Ramos (cell line): ENCODE measurements around the gene TSPAN18.

Source experiments
- in situ Hi-C: fragments of 300-500 bp; cut with MboI; formaldehyde crosslinking; loops from one replicate; pipeline ENCODE4 v1.14.3; 2022; ENCODE audit warnings: low sequenced_read_pairs; ENCODE audit not compliant: unreplicated experiment

Gene TSPAN18

GRCh38 chr11:44755556-44756523, 29.1 kb downstream of the TSPAN18 start:
- in situ Hi-C loops = no loop called here

GRCh38 chr11:44758983-44759382, 32.2 kb downstream of the TSPAN18 start:
- in situ Hi-C loops = no loop called here

GRCh38 chr11:44759743-44760476, 33.1 kb downstream of the TSPAN18 start:
- in situ Hi-C loops = no loop called here

GRCh38 chr11:44760477-44760872, 33.7 kb downstream of the TSPAN18 start:
- in situ Hi-C loops = no loop called here

GRCh38 chr11:44760917-44761550, 34.3 kb downstream of the TSPAN18 start:
- in situ Hi-C loops = no loop called here

- in situ Hi-C loops = no loop called here
These were observed 34.8 kb downstream of the TSPAN18 start for GRCh38 chr11:44761551-44761961.

- in situ Hi-C loops = no loop called here
These were observed 36.5 kb downstream of the TSPAN18 start for GRCh38 chr11:44763121-44763820.

GRCh38 chr11:44764583-44764982, 37.8 kb downstream of the TSPAN18 start:
- in situ Hi-C loops = no loop called here

- in situ Hi-C loops = no loop called here
These were observed 38.3 kb downstream of the TSPAN18 start for GRCh38 chr11:44765026-44765595.

GRCh38 chr11:44765676-44766075, 38.9 kb downstream of the TSPAN18 start:
- in situ Hi-C loops = no loop called here

GRCh38 chr11:44766112-44766971, 39.6 kb downstream of the TSPAN18 start:
- in situ Hi-C loops = no loop called here

GRCh38 chr11:44766972-44767278, 40.2 kb downstream of the TSPAN18 start:
- in situ Hi-C loops = no loop called here

- in situ Hi-C loops = no loop called here
These were observed 40.7 kb downstream of the TSPAN18 start for GRCh38 chr11:44767421-44767820.

- in situ Hi-C loops = no loop called here
These were observed 43.6 kb downstream of the TSPAN18 start for GRCh38 chr11:44770401-44770800.

- in situ Hi-C loops = no loop called here
These were observed 44.5 kb downstream of the TSPAN18 start for GRCh38 chr11:44771252-44771734.

GRCh38 chr11:44771841-44772240, 45.1 kb downstream of the TSPAN18 start:
- in situ Hi-C loops = no loop called here

- in situ Hi-C loops = no loop called here
These were observed 46.7 kb downstream of the TSPAN18 start for GRCh38 chr11:44773351-44773965.

- in situ Hi-C loops = no loop called here
These were observed 47.3 kb downstream of the TSPAN18 start for GRCh38 chr11:44774108-44774507.

GRCh38 chr11:44774731-44775130, 48.0 kb downstream of the TSPAN18 start:
- in situ Hi-C loops = no loop called here
